K562 (cell line): ENCODE measurements around the gene PDIA5. TPM values are rescaled to one million over a fixed set of nuclear protein-coding genes. Genes with fewer than 3 reads are reported as not detected.

Source experiments
- ATAC-seq: fragments of 200-7000 bp; cut with Tn5 transposase; 3 replicates; pipeline ENCODE4 v1.9.1; 2020; ENCODE audit warnings: moderate library complexity
- BruUV-seq: library from RNA; stranded (reverse); fragments of 400-500 nt; replicated peaks from 2 replicates; lab custom pipeline; 2021; lab: Mats Ljungman, UMichigan
- CTCF ChIA-PET: fragments of 300-600 bp; formaldehyde crosslinking; extraction: SDS; loops from one replicate; lab custom pipeline; 2021; ENCODE audit warnings: low intra/inter-chr PET ratio; lab: Yijun Ruan, JAX
- POLR2A ChIA-PET: fragments of 300-600, 350-650 bp; sonication (Branson Sonifier 250); formaldehyde crosslinking; extraction: SDS; loops from one replicate; lab custom pipeline; 2021; ENCODE audit warnings: antibody characterized with exemption, inconsistent platforms; lab: Yijun Ruan, JAX
- DNase-seq, 4 experiments: peaks; one replicate each; pipeline versions ENCODE4 v3.0.0 to v3.0.0-alpha.2; 2011 to 2018; ENCODE audit warnings: low spot score in 3 of 4, mixed read lengths in 3 of 4; ENCODE audit errors: extremely low read depth in 1 of 4
- FAIRE-seq: peaks from 2 replicates; lab custom pipeline; 2011; peaks lifted over from hg19 to GRCh38; lab: Jason Lieb, UNC
- H2AFZ ChIP-seq: 2 replicates; pipeline ENCODE4 v1.6.0; 2011; ENCODE audit warnings: low read depth, low read length, control low read depth, inconsistent platforms
- H3K27ac ChIP-seq: fragments of 200-600 bp; 3 replicates; pipeline ENCODE4 v1.8.0; 2011; ENCODE audit warnings: low read depth, mild to moderate bottlenecking, control low read depth, inconsistent platforms, low read length, moderate library complexity, mixed read lengths; ENCODE audit errors: extremely low read depth
- H3K27me3 ChIP-seq, 2 experiments: fragments of 300-600 bp in 1 of 2; 2 replicates in 1 of 2; 3 replicates in 1 of 2; pipeline versions ENCODE4 v1.6.0 to v1.8.0; 2011; ENCODE audit warnings: inconsistent platforms in 2 of 2, low read length in 2 of 2, mild to moderate bottlenecking in 1 of 2, mixed read lengths in 1 of 2, moderate library complexity in 1 of 2; ENCODE audit not compliant: control insufficient read depth in 2 of 2, insufficient read depth in 2 of 2
- H3K36me3 ChIP-seq: fragments of 300-600 bp; 3 replicates; pipeline ENCODE4 v1.8.0; 2011; ENCODE audit warnings: mild to moderate bottlenecking, low read length, inconsistent platforms; ENCODE audit not compliant: control insufficient read depth, insufficient read depth
- H3K4me1 ChIP-seq, 2 experiments: fragments of 200-600 bp in 1 of 2; replicated peaks in 1 of 2; 2 replicates in 1 of 2; 3 replicates in 1 of 2; pipeline versions ENCODE4 v1.5.1 to v1.8.0; 2011; ENCODE audit warnings: inconsistent platforms in 2 of 2, low read length in 2 of 2, mild to moderate bottlenecking in 1 of 2, mixed read lengths in 1 of 2, moderate library complexity in 1 of 2; ENCODE audit not compliant: control insufficient read depth in 2 of 2, insufficient read depth in 2 of 2
- H3K4me2 ChIP-seq: 2 replicates; pipeline ENCODE4 v1.6.1; 2011; ENCODE audit warnings: low read length, control low read depth, inconsistent platforms, mixed read lengths; ENCODE audit not compliant: insufficient read depth
- H3K4me3 ChIP-seq: fragments of 200-600 bp; sonication (generic), shearing (Covaris generic); 2 replicates; pipeline ENCODE4 v1.5.1; 2016; ENCODE audit warnings: control low read depth, inconsistent platforms
- H3K79me2 ChIP-seq: fragments of 200-600 bp; 3 replicates; pipeline ENCODE4 v1.8.0; 2011; ENCODE audit warnings: low read length, inconsistent platforms; ENCODE audit not compliant: control insufficient read depth, insufficient read depth
- H3K9ac ChIP-seq, 2 experiments: 2 replicates each; pipeline versions ENCODE4 v1.6.0 to v1.6.1; 2011; ENCODE audit warnings: low read depth in 2 of 2, low read length in 2 of 2, control low read depth in 1 of 2, inconsistent platforms in 1 of 2, mild to moderate bottlenecking in 1 of 2, mixed read lengths in 1 of 2; ENCODE audit not compliant: insufficient read depth in 1 of 2
- H3K9me1 ChIP-seq: one replicate; pipeline ENCODE4 v1.6.0; 2011; ENCODE audit warnings: inconsistent platforms, mild to moderate bottlenecking, low read length, moderate library complexity; ENCODE audit not compliant: control insufficient read depth, insufficient read depth
- H3K9me3 ChIP-seq: replicated peaks from 2 replicates; pipeline ENCODE4 v1.5.1; 2011; ENCODE audit warnings: low read depth, low read length, inconsistent platforms; ENCODE audit not compliant: control insufficient read depth, insufficient read depth
- H4K20me1 ChIP-seq: replicated peaks from 2 replicates; pipeline ENCODE4 v1.6.1; 2011; ENCODE audit warnings: low read length, inconsistent platforms, mixed read lengths; ENCODE audit not compliant: control insufficient read depth, insufficient read depth
- CBX3 ChIP-seq, 2 experiments: IDR thresholded peaks; 1 replicate in 1 of 2; 2 replicates in 1 of 2; pipeline ENCODE4 v1.6.1; 2012; ENCODE audit warnings: inconsistent platforms in 2 of 2, low read length in 2 of 2, borderline replicate concordance in 1 of 2, control low read depth in 1 of 2
- LEF1 ChIP-seq: fragments of 450-650 bp; IDR thresholded peaks from 2 replicates; pipeline ENCODE4 v1.6.1; 2016; ENCODE audit warnings: mild to moderate bottlenecking
- SIX5 ChIP-seq, 2 experiments: IDR thresholded peaks; 2 replicates each; pipeline ENCODE4 v1.6.1; 2011; ENCODE audit warnings: low read length in 2 of 2, borderline replicate concordance in 1 of 2, low read depth in 1 of 2, mild to moderate bottlenecking in 1 of 2, moderate library complexity in 1 of 2; ENCODE audit not compliant: insufficient read depth in 1 of 2
- SMC3 ChIP-seq: conservative IDR thresholded peaks from 2 replicates; pipeline ENCODE4 v1.6.1; 2011; ENCODE audit warnings: low read depth, low read length, improper control_type of control experiment; ENCODE audit not compliant: insufficient read depth
- ZFPM2 ChIP-seq: fragments of 250-450 bp; sonication (Bioruptor Pico); IDR thresholded peaks from 2 replicates; pipeline ENCODE4 v1.5.1; 2022; ENCODE audit warnings: mild to moderate bottlenecking
- ZNF655 ChIP-seq: fragments of 250-450 bp; sonication (Bioruptor Pico); IDR thresholded peaks from 2 replicates; pipeline ENCODE4 v1.5.0; 2021
- WGBS: fragments of 100-300 bp; shearing (Covaris generic); methylation state at CpG from one replicate; pipeline ENCODE4 v1.1.6; 2016; ENCODE audit warnings: low coverage, mixed read lengths; ENCODE audit not compliant: insufficient coverage; ENCODE audit errors: missing lambda C conversion rate; 5-methylcytosine and 5-hydroxymethylcytosine counted together
- in situ Hi-C: fragments of 300-500 bp; cut with MboI; formaldehyde crosslinking; loops from 4 replicates; pipeline ENCODE4 v1.15.0; 2018; ENCODE audit warnings: inconsistent platforms, mixed read lengths
- intact Hi-C: fragments of 100-400 bp; cut with micrococcal nuclease; formaldehyde crosslinking; loops from 2 replicates; pipeline ENCODE4 v1.14.2; 2022
- polyA plus RNA-seq, 8 experiments: library from polyadenylated mRNA; depleted of rRNA in 4 of 8; stranded (reverse) in 5 of 8; unstranded in 3 of 8; fragments of >200 nt; fragmentation: Nextera tagmentation in 2 of 8; fragmentation: Illumina TruSeq in 1 of 8; extraction: Ambion mirVana in 2 of 8; extraction: Trizol in 1 of 8; gene quantifications; 2 replicates each; pipeline versions ENCODE4 v1.2.1 to v1.2.3, GENCODE V29; 2011 to 2014; ENCODE audit warnings: inconsistent platforms in 1 of 8, missing spikeins in 1 of 8
- total RNA-seq, 7 experiments: library from RNA; depleted of rRNA in 6 of 7; stranded (reverse); fragments of >200 nt in 6 of 7; fragmentation: Illumina TruSeq in 2 of 7; extraction: Trizol in 2 of 7; gene quantifications; 2 replicates each; pipeline versions ENCODE4 v1.2.1 to v1.2.3, GENCODE V29; 2011 to 2021; ENCODE audit warnings: low replicate concordance in 1 of 7

Gene PDIA5
- total and polyA plus RNA-seq, 9 of the 15 experiments (the other 6 are each of a cell fraction or from before 2014, with no cell fraction given): 3.4 to 31.8 (median 19.6) TPM

GRCh38 chr3:123120573-123120972 lies 53.7 kb downstream of the PDIA5 start:
- Histone ChIP-seq H3K27ac (no peak overlapping the region), H3K4me3 (no peak overlapping the region), H3K4me2 (no peak overlapping the region), H4K20me1 (no peaks in the 10 kb centered on the region; the same call in 1 of the 2 replicates), H3K79me2 (no peaks in the 10 kb centered on the region), H3K36me3 (peaks cover 85% of the 10 kb centered on the region; the same call in 2 of the 3 replicates), H3K4me1 (no peaks in the 10 kb centered on the region; a peak in 1 of 5 replicates), H3K9me1 (peaks cover 2% of the 10 kb centered on the region), H3K27me3 (no peaks in the 10 kb centered on the region), H2AFZ (no peak overlapping the region), H3K9me3 (no peaks in the 10 kb centered on the region), H3K9ac (no peak overlapping the region)
- in situ Hi-C loops: no loop called here
- DNase-seq: no peak
- CTCF ChIA-PET: no interaction called here
- TF ChIP-seq CBX3 (IDR thresholded peaks at IDR 0.05; ENCODE audit: borderline replicate concordance in 1 of 2, low read length in 2 of 2) (no peak), ZNF655 (CRISPR knock-in tag) (no peak), ZFPM2 (CRISPR knock-in tag) (no peak), SMC3 (no peak), SIX5 (IDR thresholded peaks at IDR 0.05; ENCODE audit: borderline replicate concordance in 1 of 2, insufficient read depth in 1 of 2, low read depth in 1 of 2, low read length in 2 of 2) (no peak), LEF1 (no peak)
- POLR2A ChIA-PET: no interaction called here
- no peak for ATAC-seq
- WGBS: 90% methylated on average over 4 of the region's 4 CpGs
- intact Hi-C loops: no loop called here
- FAIRE-seq: no peak
- no TSS peak for BruUV-seq
